ENCODE results near the gene KRAS.

GRCh38 chr12:25276199-25276937, 25.6 kb upstream of the KRAS start:
- no peak for TF ChIP-seq CTCF (conservative IDR thresholded peaks at IDR 0.05; ENCODE audit: low read depth, low read length)
- no peak for TF ChIP-seq EZH2 (IDR thresholded peaks at IDR 0.05; ENCODE audit: low read length, unreplicated experiment)
- no peak for TF ChIP-seq EZH2phosphoT487 (IDR thresholded peaks at IDR 0.05; ENCODE audit: borderline replicate concordance, low read length)

All from PC-3 (cell line).